NCI-H1436 treated with DMSO at 0.1 percent for 48 hours (cell line): ENCODE data around the gene BPIFB1.

ENCODE experiments used
- DNase-seq: peaks from one replicate; lab custom pipeline; 2025; lab: John Stamatoyannopoulos, UW

The BPIFB1 gene

DNA sequence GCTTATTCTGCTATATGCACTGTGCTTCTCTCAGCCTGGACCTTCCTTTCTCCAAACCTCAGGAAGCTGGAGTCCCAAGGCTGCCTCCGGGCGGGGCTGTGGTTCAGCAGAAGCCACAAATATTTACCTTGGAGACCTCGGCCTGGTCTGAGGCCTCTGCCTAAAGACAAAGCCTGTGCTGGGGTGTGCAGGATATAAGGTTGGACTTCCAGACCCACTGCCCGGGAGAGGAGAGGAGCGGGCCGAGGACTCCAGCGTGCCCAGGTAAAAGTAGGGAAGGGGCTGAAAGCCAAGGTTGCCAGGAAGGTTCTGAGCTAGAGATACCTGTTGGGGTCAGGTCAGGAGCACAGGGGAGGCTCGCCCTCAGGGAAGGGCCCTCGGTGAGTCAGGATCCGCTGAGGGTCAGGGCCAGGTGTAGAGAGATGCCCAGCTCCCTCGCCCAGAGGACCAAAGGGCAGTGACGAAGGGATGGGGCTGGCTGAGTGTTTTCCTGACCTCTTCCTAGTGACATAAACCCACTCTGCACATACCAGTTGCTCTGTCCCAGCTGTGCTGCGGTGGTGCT, at the start of gene BPIFB1:
TSS of gene BPIFB1 (plus strand) at position 224 of the 565 bp plus-strand sequence. CDS start 2,860 bp downstream, outside the sequence.
- DNase-seq = no peak

DNA sequence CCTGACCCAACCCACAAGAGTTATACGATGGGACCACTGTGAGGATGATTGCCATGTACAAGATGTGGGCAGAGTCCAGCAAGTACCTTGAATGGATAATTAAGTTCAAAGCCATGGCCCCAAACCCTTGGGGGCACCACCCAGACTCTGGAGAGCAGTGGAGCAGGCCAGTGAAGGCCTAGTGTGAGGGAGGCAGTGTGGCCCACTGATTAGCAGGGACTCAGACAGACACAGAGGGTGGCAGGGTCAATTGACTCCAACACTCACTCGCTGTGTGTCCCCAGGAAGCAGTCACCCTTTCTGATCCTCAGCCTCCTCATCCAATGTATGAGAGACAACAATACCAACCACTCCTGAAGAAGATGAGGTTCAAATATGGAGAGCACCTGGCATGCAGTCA, 49.0 kb upstream of the BPIFB1 start:
- DNase-seq = no peak

GRCh38 chr20:33235696-33236095, 47.3 kb upstream of the BPIFB1 start, which contains the start of gene BPIFA1:
Gene BPIFA1, plus strand, starts transcription at chr20:33235996. Its CDS starts 1,716 bp downstream, at chr20:33237712.
- DNase-seq = no peak

DNA sequence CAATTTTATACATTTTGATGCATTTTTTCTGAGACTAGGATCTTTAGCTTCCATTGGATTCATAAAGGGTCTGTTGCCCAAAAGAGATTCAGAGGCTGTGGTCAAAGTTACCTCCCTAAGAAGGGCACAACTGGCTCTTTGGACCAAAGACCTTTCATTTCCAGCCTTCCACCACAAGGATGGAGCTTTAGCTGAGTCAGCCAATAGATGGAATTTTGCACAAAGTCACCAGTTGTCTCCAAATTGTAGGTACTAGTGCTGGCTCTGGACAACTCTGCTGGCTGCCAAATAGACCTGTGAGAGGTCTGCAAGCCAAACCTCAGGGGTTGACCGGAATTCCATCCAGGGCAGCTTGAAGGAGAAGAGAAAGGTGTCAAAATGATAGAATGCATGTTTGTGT, 46.7 kb upstream of the BPIFB1 start:
- no peak for DNase-seq

- no peak for DNase-seq
Measured at GRCh38 chr20:33237989-33238388, 45.0 kb upstream of the BPIFB1 start.

GRCh38 chr20:33239418-33239817, 43.6 kb upstream of the BPIFB1 start:
- DNase-seq = no peak

DNA sequence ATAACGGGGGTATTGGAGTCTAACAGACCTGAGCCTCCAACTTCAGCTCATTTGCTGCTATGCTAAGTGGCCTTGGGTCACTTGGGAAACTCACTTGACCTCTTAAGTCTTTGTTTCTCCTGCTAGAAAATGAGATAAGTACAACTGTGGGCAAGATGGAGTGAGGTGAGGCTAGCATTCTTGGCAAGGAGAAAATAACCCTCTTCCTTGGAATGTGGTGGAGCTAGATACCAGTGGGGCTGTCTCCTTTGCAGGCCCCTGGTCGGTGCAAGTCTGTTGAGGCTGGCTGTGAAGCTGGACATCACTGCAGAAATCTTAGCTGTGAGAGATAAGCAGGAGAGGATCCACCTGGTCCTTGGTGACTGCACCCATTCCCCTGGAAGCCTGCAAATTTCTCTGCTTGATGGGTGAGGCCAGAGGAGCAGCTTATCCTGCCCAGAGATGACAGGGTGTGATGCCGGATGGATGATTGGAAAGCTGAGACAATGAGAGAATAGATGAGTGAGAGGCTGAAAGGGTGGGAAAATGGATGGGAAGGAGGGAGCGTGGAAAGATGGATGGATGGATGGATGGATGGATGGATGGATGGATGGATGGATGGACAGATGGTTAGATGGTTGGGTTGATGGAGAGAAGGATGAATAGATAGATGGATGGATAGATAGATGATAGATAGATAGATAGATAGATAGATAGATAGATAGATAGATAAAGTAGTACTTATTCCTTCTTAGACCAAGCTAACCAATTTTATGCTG, 42.9 kb upstream of the BPIFB1 start:
- no peak for DNase-seq

- DNase-seq = no peak
Measured at GRCh38 chr20:33240923-33241322, 42.1 kb upstream of the BPIFB1 start.

DNA sequence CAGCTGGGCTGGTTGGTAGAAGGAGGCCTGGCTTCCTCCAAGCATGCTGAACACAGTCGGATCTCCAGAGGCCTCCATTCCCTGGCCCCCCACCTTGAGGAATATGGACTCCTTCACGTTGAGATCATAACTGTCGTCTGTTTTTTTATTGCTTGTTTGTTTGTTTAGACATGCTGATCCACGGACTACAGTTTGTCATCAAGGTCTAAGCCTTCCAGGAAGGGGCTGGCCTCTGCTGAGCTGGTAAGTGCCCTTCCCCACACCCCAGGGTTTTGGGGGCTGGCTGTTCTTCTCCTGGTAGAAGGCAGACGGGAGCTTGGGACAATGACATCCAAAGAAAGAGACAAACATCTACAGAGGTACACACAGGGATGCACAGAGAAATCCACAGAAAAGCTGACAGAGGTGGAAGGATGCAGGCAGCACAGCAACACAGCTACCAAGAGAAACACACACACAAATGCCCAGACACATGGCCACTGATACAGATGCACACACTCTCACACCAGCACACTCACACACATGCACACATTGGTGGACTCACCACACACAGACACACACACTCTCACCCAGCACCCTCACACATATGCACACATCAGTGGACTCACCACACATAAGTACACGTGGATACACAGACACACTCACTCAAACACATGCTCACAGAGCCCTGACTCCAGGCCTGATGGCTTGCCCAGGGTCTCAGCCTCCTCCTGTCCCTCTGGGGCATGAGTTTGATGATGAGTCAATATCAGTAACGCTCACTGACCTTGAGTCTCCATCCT, 40.5 kb upstream of the BPIFB1 start:
- no peak for DNase-seq

- DNase-seq = no peak
Measured at GRCh38 chr20:33246077-33246476, 36.9 kb upstream of the BPIFB1 start.

- no peak for DNase-seq
Measured at GRCh38 chr20:33249456-33249855, 33.6 kb upstream of the BPIFB1 start.

DNA sequence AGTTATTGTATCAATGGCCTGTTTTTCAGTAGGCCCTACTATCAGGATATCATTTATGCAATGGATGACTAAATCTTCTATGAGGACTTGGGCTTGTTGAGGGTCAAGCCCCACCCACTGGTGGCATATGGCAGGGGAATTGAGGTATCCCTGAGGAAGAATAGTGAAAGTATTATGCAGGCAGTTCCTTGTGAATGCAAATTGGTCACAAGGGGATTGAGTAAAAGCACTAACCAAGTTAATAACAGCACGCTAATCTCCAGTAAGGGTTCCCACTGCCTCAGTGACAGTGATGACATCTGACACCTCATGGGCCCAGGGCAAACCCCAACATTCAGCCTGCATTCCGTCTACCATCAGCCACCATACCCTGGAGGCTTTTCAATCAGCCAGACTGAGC, 32.3 kb upstream of the BPIFB1 start:
- no peak for DNase-seq

- DNase-seq = no peak
Measured at GRCh38 chr20:33251496-33251895, 31.5 kb upstream of the BPIFB1 start.

GRCh38 chr20:33252460-33252859, 30.6 kb upstream of the BPIFB1 start:
- DNase-seq = no peak

DNA sequence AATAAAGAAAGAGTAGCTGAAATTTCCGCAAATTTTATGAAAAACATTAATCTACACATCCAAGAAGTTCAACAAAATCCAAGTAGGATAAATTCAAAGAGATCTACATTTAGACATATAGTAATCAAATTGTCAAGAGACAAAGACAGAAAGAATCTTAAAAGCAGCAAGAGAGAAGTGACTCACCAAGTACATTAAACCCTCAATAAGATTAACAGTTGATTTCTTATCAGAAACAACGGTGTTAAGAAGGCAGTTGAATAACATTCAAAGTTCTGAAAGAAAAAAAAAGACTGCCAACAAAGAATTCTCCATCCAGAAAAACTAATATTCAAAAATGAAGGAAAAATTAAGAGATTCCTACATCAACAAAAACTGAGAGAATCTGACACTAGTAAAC, 28.0 kb upstream of the BPIFB1 start:
- no peak for DNase-seq

GRCh38 chr20:33257237-33257636, 25.8 kb upstream of the BPIFB1 start:
- DNase-seq = no peak

GRCh38 chr20:33259371-33259770, 23.6 kb upstream of the BPIFB1 start:
- DNase-seq = no peak

GRCh38 chr20:33261465-33261864, 21.5 kb upstream of the BPIFB1 start:
- no peak for DNase-seq

DNA sequence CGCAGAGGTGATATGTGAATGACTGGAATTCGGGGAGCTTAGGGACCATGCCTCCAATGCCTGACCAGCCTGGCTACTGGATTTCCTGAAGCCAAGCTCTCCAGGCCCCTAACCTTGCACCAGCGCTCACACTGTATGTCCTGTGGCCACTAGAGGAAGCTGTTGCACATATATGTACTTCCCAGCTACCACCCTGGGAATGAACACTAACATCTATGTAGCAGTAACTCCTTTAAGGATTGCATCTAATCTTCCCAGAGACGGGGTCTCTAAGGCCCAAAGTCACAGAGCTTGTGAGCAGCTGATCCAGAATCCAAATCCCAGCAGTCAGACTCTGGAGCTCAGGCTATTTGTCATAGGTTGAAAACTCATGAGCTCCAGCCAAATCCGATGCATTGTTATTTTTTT, 20.4 kb upstream of the BPIFB1 start:
- DNase-seq = no peak

DNA sequence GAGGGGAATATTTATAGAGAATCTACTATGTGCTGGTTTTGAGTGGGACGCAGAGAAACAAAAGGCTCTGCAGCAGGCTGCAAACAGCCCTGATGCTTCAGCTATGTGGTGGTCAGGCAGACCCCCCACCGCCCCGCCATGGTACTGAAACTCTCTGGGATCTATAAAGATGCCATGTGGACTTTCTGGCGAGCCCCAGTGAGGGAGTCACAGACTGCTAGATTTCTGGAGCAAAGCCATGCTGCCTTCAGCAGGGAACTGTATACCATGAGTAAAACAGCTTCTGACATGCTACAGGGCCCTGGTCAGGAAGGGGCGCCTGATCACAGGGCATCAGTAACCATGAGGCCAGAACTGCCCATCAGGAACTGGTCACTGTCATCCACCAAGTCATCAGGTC, 19.2 kb upstream of the BPIFB1 start:
- no peak for DNase-seq

DNA sequence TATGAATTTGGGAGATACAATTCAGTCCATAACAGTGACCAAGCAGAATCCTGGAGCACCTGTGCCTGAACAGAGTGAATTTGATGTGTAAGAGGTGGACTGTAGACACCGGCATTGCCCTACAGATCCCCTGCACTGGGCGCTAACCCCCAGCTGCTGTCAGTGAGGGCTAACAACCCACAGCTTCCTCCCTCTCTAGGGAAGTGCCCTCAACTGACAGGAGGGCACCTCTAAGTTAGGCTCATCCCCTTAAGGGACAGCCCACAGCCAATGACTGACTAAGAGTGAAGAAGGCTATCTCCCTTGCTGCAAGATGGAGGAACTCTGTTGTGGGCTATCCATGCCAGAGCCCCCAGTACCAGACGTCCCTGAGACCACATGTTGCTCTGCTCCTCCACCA, 15.3 kb upstream of the BPIFB1 start:
- DNase-seq = no peak

DNA sequence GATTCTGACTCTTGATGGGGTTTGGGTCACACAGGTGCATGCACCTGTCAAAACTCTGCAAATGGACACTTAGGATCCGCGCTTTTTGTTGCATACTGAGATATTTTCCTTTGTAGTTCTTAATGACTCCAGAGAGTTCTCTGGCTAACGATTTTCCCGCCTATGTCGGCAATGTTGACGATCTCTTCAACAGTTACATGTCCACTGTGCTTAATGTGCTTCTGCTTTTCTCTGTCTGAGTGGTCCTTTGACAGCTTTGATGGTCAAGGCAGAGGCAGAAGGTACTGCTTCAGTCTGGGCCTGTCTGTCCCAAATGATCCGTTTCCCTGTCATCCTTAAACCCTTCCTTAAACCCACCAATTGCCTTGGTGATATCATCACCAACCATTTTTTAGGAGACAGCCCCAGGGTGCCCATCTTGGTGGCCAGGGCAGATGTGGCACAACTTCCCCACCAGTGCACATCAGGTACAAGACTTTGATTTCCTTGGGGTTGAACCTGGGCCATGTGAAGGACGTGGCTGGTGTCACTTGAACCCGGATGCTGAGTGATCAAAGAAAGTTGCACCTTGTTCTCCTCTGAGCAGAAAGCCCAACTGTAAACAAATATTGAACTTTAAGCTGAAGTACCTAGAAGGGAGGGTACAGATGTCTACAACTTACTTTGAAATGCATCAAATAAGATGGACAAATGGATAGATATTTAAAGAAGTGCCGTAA, 10.7 kb upstream of the BPIFB1 start:
- DNase-seq = no peak
